Tibial nerve (tissue), 4 donors: Measurements from ENCODE around the gene ARMC8.

Source experiments
- CTCF ChIP-seq, 5 experiments: fragments of 200-600 bp in 3 of 5; fragments of 450-650 bp in 2 of 5; sonication (generic) in 3 of 5; IDR thresholded peaks; one replicate each; pipeline ENCODE4 v1.5.1; 2016 to 2019; ENCODE audit warnings: antibody characterized with exemption in 5 of 5, mild to moderate bottlenecking in 3 of 5, moderate library complexity in 2 of 5
- EP300 ChIP-seq, 2 donors: sonication (generic); formaldehyde crosslinking; IDR thresholded peaks; one replicate each; pipeline ENCODE4 v1.6.1; 2017; ENCODE audit warnings: antibody characterized with exemption in 2 of 2, mild to moderate bottlenecking in 1 of 2
- POLR2A ChIP-seq, 2 donors: fragments of 450-650 bp; IDR thresholded peaks; one replicate each; pipeline ENCODE4 v1.6.1; 2017; ENCODE audit warnings: antibody characterized with exemption in 2 of 2, mild to moderate bottlenecking in 2 of 2, moderate library complexity in 2 of 2

- TF ChIP-seq CTCF (IDR thresholded peaks at IDR 0.05) (no peak), POLR2A (IDR thresholded peaks at IDR 0.05) (no peak), EP300 (IDR thresholded peaks at IDR 0.05) (no peak)
These were observed 22.0 kb upstream of the ARMC8 start for GRCh38 chr3:138165061-138165460.
